ENCODE data around the gene ASXL1. TPM values are rescaled to one million over a fixed set of nuclear protein-coding genes. Genes with fewer than 3 reads are reported as not detected.
A peak's percentile ranks its signal among the peaks of the same experiment; 100 is the strongest.

The ASXL1 gene
- total RNA-seq, 1 experiment from 2014 or later: 22.7 TPM

DNA sequence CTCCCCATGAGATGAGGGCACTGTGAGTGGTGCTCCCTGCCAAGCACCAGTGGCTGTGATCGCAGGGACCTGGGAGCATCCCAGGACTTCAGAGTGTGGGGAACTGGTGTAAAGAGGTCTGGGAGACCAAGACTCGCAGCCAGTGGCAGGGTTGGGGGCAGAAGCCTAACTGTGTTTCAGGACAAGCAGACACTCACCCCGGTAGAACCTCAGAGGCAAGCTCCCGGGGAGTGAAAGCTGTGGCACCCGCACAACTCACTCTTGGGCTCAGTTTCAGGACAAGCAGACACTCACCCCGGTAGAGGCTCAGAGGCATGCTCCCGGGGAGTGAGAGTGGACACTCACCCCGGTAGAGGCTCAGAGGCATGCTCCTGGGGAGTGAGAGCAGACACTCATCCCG is 112.8 kb downstream of the ASXL1 start:
- H3K9me3 Mint-ChIP-seq: no peaks in the 10 kb centered on the region
- H3K27ac Mint-ChIP-seq: peak overlapping the region; percentile 19; the same call in 1 of the 2 replicates
- TF ChIP-seq FOXK1 (CRISPR knock-in tag; IDR thresholded peaks at IDR 0.05) (no peak), KAT7 (CRISPR knock-in tag; IDR thresholded peaks at IDR 0.05; ENCODE audit: borderline replicate concordance) (no peak), ZNF219 (CRISPR knock-in tag; IDR thresholded peaks at IDR 0.05; ENCODE audit: borderline replicate concordance) (no peak), SMAD3 (CRISPR knock-in tag; IDR thresholded peaks at IDR 0.05; ENCODE audit: borderline replicate concordance) (no peak), SOX15 (CRISPR knock-in tag; IDR thresholded peaks at IDR 0.05) (no peak), ZNF317 (CRISPR knock-in tag; IDR thresholded peaks at IDR 0.05; ENCODE audit: borderline replicate concordance, low read depth) (no peak)
- TF ChIP-seq, protein P1, sequence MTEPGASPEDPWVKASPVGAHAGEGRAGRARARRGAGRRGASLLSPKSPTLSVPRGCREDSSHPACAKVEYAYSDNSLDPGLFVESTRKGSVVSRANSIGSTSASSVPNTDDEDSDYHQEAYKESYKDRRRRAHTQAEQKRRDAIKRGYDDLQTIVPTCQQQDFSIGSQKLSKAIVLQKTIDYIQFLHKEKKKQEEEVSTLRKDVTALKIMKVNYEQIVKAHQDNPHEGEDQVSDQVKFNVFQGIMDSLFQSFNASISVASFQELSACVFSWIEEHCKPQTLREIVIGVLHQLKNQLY (CRISPR knock-in tag; IDR thresholded peaks at IDR 0.05): no peak
- TF ChIP-seq, protein P2, sequence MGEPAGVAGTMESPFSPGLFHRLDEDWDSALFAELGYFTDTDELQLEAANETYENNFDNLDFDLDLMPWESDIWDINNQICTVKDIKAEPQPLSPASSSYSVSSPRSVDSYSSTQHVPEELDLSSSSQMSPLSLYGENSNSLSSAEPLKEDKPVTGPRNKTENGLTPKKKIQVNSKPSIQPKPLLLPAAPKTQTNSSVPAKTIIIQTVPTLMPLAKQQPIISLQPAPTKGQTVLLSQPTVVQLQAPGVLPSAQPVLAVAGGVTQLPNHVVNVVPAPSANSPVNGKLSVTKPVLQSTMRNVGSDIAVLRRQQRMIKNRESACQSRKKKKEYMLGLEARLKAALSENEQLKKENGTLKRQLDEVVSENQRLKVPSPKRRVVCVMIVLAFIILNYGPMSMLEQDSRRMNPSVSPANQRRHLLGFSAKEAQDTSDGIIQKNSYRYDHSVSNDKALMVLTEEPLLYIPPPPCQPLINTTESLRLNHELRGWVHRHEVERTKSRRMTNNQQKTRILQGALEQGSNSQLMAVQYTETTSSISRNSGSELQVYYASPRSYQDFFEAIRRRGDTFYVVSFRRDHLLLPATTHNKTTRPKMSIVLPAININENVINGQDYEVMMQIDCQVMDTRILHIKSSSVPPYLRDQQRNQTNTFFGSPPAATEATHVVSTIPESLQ (CRISPR knock-in tag; IDR thresholded peaks at IDR 0.05): no peak
- TF ChIP-seq, protein P3, sequence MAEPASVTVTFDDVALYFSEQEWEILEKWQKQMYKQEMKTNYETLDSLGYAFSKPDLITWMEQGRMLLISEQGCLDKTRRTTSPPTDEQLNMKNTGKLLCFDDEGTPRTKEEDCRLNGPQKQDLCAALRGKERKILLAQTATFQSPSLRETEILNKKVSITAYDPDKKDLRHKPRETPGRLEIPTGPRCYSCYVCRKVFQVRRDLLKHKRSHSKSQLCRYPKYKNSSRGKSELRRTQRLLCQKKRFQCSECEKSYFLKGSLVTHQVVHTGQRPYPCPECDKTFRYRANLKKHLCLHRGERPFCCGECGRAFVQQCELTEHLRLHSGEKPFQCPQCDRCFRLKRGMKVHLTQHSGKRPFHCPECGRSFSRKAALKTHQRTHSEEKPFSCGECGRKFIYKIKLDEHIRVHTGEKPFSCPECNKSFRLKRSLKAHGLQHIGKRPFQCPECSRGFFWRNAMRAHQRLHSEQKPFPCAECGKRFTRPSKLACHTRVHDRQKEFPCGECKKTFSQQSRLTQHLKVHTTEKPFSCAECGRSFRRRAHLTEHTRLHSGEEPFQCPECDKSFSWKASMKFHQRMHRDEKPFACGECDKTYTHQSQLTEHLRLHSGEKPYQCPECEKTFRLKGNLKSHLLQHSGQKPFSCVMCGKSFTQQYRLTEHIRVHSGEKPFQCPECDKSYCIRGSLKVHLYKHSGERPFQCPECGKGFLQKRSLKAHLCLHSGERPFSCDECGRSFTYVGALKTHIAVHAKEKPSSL (CRISPR knock-in tag; conservative IDR thresholded peaks at IDR 0.05): no peak
- no peak for DNase-seq (ENCODE audit: low spot score)
- no peak for ATAC-seq
- CTCF ChIA-PET: interaction anchor here (0.7 to 1.7 kb wide), 10 partner anchors 9 to 182 kb away, joined by 3 to 11 read pairs (median 4); no protein-coding TSS in a partner anchor
- no peak overlapping the region for H3K4me3 Mint-ChIP-seq
- H3K4me1 Mint-ChIP-seq: peaks cover 25% of the 10 kb centered on the region
- H3K27me3 Mint-ChIP-seq (ENCODE audit: low read depth): no peaks in the 10 kb centered on the region
- POLR2A ChIA-PET: no interaction called here
- H3K36me3 Mint-ChIP-seq: 0 out of 2 replicates have a peak, but pooled peaks cover 3% of the 10 kb centered on the region

DNA sequence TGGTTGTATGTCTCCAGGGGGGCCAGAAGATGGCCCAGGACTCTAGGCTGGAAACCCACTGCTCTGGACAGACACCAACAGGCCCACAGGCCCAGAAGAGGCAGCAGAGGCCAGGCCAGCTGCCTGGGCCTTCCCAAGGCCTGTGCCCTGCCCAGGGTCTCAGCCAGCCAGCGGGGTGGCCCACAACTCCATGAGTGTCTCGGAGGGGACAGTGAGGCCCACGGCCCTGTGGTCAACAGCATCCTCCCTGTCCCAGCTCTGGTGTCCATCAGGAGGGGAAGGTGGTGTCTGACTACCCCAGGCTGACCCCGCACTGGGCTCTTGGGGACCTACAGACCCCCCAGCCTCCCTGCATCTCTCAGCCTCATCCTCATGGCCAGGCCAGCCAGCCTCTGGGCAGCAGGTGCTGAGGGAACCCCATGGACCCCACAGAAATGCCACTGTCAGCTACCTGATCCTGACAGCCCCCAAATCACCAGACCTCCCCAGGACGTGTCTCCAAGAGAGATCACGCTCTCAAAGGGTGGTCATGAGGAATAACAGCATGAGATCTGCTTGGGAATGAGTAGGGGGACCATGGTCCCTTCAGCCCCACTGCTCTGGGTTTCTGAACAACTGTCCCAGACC is 114.6 kb downstream of the ASXL1 start:
- POLR2A ChIA-PET: no interaction called here
- H3K4me3 Mint-ChIP-seq: no peak overlapping the region
- TF ChIP-seq, protein P4, sequence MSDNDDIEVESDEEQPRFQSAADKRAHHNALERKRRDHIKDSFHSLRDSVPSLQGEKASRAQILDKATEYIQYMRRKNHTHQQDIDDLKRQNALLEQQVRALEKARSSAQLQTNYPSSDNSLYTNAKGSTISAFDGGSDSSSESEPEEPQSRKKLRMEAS (CRISPR knock-in tag; IDR thresholded peaks at IDR 0.05): no peak
- TF ChIP-seq, protein P5, sequence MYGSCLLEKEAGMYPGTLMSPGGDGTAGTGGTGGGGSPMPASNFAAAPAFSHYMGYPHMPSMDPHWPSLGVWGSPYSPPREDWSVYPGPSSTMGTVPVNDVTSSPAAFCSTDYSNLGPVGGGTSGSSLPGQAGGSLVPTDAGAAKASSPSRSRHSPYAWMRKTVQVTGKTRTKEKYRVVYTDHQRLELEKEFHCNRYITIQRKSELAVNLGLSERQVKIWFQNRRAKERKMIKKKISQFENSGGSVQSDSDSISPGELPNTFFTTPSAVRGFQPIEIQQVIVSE (CRISPR knock-in tag; IDR thresholded peaks at IDR 0.05; ENCODE audit: borderline replicate concordance): no peak
- TF ChIP-seq TEAD4 (CRISPR knock-in tag; IDR thresholded peaks at IDR 0.05) (no peak), ZNF121 (CRISPR knock-in tag; IDR thresholded peaks at IDR 0.05) (no peak), TCF7 (CRISPR knock-in tag; IDR thresholded peaks at IDR 0.05; ENCODE audit: low read depth) (no peak), ESRRA (CRISPR knock-in tag; IDR thresholded peaks at IDR 0.05; ENCODE audit: borderline replicate concordance) (no peak), ZNF232 (CRISPR knock-in tag; IDR thresholded peaks at IDR 0.05) (no peak)
- TF ChIP-seq, protein P6, sequence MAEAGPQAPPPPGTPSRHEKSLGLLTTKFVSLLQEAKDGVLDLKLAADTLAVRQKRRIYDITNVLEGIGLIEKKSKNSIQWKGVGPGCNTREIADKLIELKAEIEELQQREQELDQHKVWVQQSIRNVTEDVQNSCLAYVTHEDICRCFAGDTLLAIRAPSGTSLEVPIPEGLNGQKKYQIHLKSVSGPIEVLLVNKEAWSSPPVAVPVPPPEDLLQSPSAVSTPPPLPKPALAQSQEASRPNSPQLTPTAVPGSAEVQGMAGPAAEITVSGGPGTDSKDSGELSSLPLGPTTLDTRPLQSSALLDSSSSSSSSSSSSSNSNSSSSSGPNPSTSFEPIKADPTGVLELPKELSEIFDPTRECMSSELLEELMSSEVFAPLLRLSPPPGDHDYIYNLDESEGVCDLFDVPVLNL (CRISPR knock-in tag; IDR thresholded peaks at IDR 0.05; ENCODE audit: borderline replicate concordance, low read depth): no peak
- no peaks in the 10 kb centered on the region for H3K9me3 Mint-ChIP-seq
- CTCF ChIA-PET: interaction anchor here (1.1 kb wide), 1 partner anchor 11 kb away, joined by 3 read pairs; no protein-coding TSS in a partner anchor
- H3K36me3 Mint-ChIP-seq: 0 out of 2 replicates have a peak, but pooled peaks cover 3% of the 10 kb centered on the region
- ATAC-seq (no peak), DNase-seq (ENCODE audit: low spot score) (no peak)
- H3K27me3 Mint-ChIP-seq (ENCODE audit: low read depth): no peaks in the 10 kb centered on the region
- H3K27ac Mint-ChIP-seq: no peak overlapping the region
- H3K4me1 Mint-ChIP-seq: peaks cover 43% of the 10 kb centered on the region
